Subcutaneous adipose tissue (tissue), 4 donors: ENCODE results near the gene C2CD4A. TPM values are rescaled to one million over a fixed set of nuclear protein-coding genes. Genes with fewer than 3 reads are reported as not detected.

Experiments used
- CTCF ChIP-seq: fragments of 450-650 bp; IDR thresholded peaks from one replicate; pipeline ENCODE4 v1.5.1; 2016; ENCODE audit warnings: low read depth, mild to moderate bottlenecking, control low read depth, antibody characterized with exemption, moderate library complexity
- total RNA-seq, 4 donors: library from RNA; depleted of rRNA; stranded (reverse); fragments of >200 nt; gene quantifications; one replicate each; pipeline ENCODE4 v1.1.0, GENCODE V29; 2016

Gene C2CD4A
- total RNA-seq = not detected

- no peak for TF ChIP-seq CTCF
Observed at GRCh38 chr15:62066663-62067447, at the start of gene C2CD4A. TSS of gene C2CD4A (plus strand) at chr15:62066977. CDS start at chr15:62067614, 637 bp downstream.

- TF ChIP-seq CTCF = no peak
Observed at GRCh38 chr15:62020576-62021160, 46.1 kb upstream of the C2CD4A start.

- no peak for TF ChIP-seq CTCF
Observed at GRCh38 chr15:62021991-62022600, 44.7 kb upstream of the C2CD4A start.

GRCh38 chr15:62026487-62027262, 40.1 kb upstream of the C2CD4A start:
- no peak for TF ChIP-seq CTCF

GRCh38 chr15:62027263-62027565, 39.6 kb upstream of the C2CD4A start:
- no peak for TF ChIP-seq CTCF

- no peak for TF ChIP-seq CTCF
Observed at GRCh38 chr15:62027916-62028315, 38.9 kb upstream of the C2CD4A start.
